K562 (cell line): Measurements from ENCODE around the gene RIMS3. TPM values are rescaled to one million over a fixed set of nuclear protein-coding genes. Genes with fewer than 3 reads are reported as not detected.

Source experiments
- ATAC-seq: fragments of 200-7000 bp; cut with Tn5 transposase; 3 replicates; pipeline ENCODE4 v1.9.1; 2020; ENCODE audit warnings: moderate library complexity
- BruUV-seq: library from RNA; stranded (reverse); fragments of 400-500 nt; replicated peaks from 2 replicates; lab custom pipeline; 2021; lab: Mats Ljungman, UMichigan
- CTCF ChIA-PET: fragments of 300-600 bp; formaldehyde crosslinking; extraction: SDS; loops from one replicate; lab custom pipeline; 2021; ENCODE audit warnings: low intra/inter-chr PET ratio; lab: Yijun Ruan, JAX
- POLR2A ChIA-PET: fragments of 300-600, 350-650 bp; sonication (Branson Sonifier 250); formaldehyde crosslinking; extraction: SDS; loops from one replicate; lab custom pipeline; 2021; ENCODE audit warnings: antibody characterized with exemption, inconsistent platforms; lab: Yijun Ruan, JAX
- DNase-seq, 4 experiments: peaks; one replicate each; pipeline versions ENCODE4 v3.0.0 to v3.0.0-alpha.2; 2011 to 2018; ENCODE audit warnings: low spot score in 3 of 4, mixed read lengths in 3 of 4; ENCODE audit errors: extremely low read depth in 1 of 4
- FAIRE-seq: peaks from 2 replicates; lab custom pipeline; 2011; peaks lifted over from hg19 to GRCh38; lab: Jason Lieb, UNC
- H2AFZ ChIP-seq: 2 replicates; pipeline ENCODE4 v1.6.0; 2011; ENCODE audit warnings: low read depth, low read length, control low read depth, inconsistent platforms
- H3K27ac ChIP-seq: fragments of 200-600 bp; 3 replicates; pipeline ENCODE4 v1.8.0; 2011; ENCODE audit warnings: low read depth, mild to moderate bottlenecking, control low read depth, inconsistent platforms, low read length, moderate library complexity, mixed read lengths; ENCODE audit errors: extremely low read depth
- H3K27me3 ChIP-seq, 2 experiments: fragments of 300-600 bp in 1 of 2; 2 replicates in 1 of 2; 3 replicates in 1 of 2; pipeline versions ENCODE4 v1.6.0 to v1.8.0; 2011; ENCODE audit warnings: inconsistent platforms in 2 of 2, low read length in 2 of 2, mild to moderate bottlenecking in 1 of 2, mixed read lengths in 1 of 2, moderate library complexity in 1 of 2; ENCODE audit not compliant: control insufficient read depth in 2 of 2, insufficient read depth in 2 of 2
- H3K36me3 ChIP-seq: fragments of 300-600 bp; 3 replicates; pipeline ENCODE4 v1.8.0; 2011; ENCODE audit warnings: mild to moderate bottlenecking, low read length, inconsistent platforms; ENCODE audit not compliant: control insufficient read depth, insufficient read depth
- H3K4me1 ChIP-seq, 2 experiments: fragments of 200-600 bp in 1 of 2; replicated peaks in 1 of 2; 2 replicates in 1 of 2; 3 replicates in 1 of 2; pipeline versions ENCODE4 v1.5.1 to v1.8.0; 2011; ENCODE audit warnings: inconsistent platforms in 2 of 2, low read length in 2 of 2, mild to moderate bottlenecking in 1 of 2, mixed read lengths in 1 of 2, moderate library complexity in 1 of 2; ENCODE audit not compliant: control insufficient read depth in 2 of 2, insufficient read depth in 2 of 2
- H3K4me2 ChIP-seq: 2 replicates; pipeline ENCODE4 v1.6.1; 2011; ENCODE audit warnings: low read length, control low read depth, inconsistent platforms, mixed read lengths; ENCODE audit not compliant: insufficient read depth
- H3K4me3 ChIP-seq: fragments of 200-600 bp; sonication (generic), shearing (Covaris generic); 2 replicates; pipeline ENCODE4 v1.5.1; 2016; ENCODE audit warnings: control low read depth, inconsistent platforms
- H3K79me2 ChIP-seq: fragments of 200-600 bp; 3 replicates; pipeline ENCODE4 v1.8.0; 2011; ENCODE audit warnings: low read length, inconsistent platforms; ENCODE audit not compliant: control insufficient read depth, insufficient read depth
- H3K9ac ChIP-seq, 2 experiments: 2 replicates each; pipeline versions ENCODE4 v1.6.0 to v1.6.1; 2011; ENCODE audit warnings: low read depth in 2 of 2, low read length in 2 of 2, control low read depth in 1 of 2, inconsistent platforms in 1 of 2, mild to moderate bottlenecking in 1 of 2, mixed read lengths in 1 of 2; ENCODE audit not compliant: insufficient read depth in 1 of 2
- H3K9me1 ChIP-seq: one replicate; pipeline ENCODE4 v1.6.0; 2011; ENCODE audit warnings: inconsistent platforms, mild to moderate bottlenecking, low read length, moderate library complexity; ENCODE audit not compliant: control insufficient read depth, insufficient read depth
- H3K9me3 ChIP-seq: replicated peaks from 2 replicates; pipeline ENCODE4 v1.5.1; 2011; ENCODE audit warnings: low read depth, low read length, inconsistent platforms; ENCODE audit not compliant: control insufficient read depth, insufficient read depth
- H4K20me1 ChIP-seq: replicated peaks from 2 replicates; pipeline ENCODE4 v1.6.1; 2011; ENCODE audit warnings: low read length, inconsistent platforms, mixed read lengths; ENCODE audit not compliant: control insufficient read depth, insufficient read depth
- CBFA2T3 ChIP-seq: fragments of 450-650 bp; IDR thresholded peaks from 2 replicates; pipeline ENCODE4 v1.6.1; 2017
- CC2D1A ChIP-seq: fragments of 450-650 bp; IDR thresholded peaks from 2 replicates; pipeline ENCODE4 v1.6.1; 2017; ENCODE audit warnings: mild to moderate bottlenecking
- CREM ChIP-seq: IDR thresholded peaks from 2 replicates; pipeline ENCODE4 v1.6.1; 2014; ENCODE audit warnings: antibody characterized with exemption, low read depth
- MBD2 ChIP-seq: sonication (generic); IDR thresholded peaks from 2 replicates; pipeline ENCODE4 v1.6.1; 2016; ENCODE audit warnings: low read depth, borderline replicate concordance
- POLR3G ChIP-seq: IDR thresholded peaks from 2 replicates; pipeline ENCODE4 v1.6.1; 2011; ENCODE audit not compliant: insufficient read length, insufficient replicate concordance; ENCODE audit errors: extremely low read depth
- SREBF1 ChIP-seq: fragments of 150-350 bp; IDR thresholded peaks from 2 replicates; pipeline ENCODE4 v1.6.1; 2014; ENCODE audit warnings: antibody characterized with exemption, low read depth, low read length, borderline replicate concordance
- THRA ChIP-seq: fragments of 450-650 bp; IDR thresholded peaks from 2 replicates; pipeline ENCODE4 v1.6.1; 2017; ENCODE audit warnings: mild to moderate bottlenecking, moderate library complexity
- ZFP36 ChIP-seq: fragments of 150-350 bp; IDR thresholded peaks from 2 replicates; pipeline ENCODE4 v1.6.1; 2018; ENCODE audit warnings: low read length, low read depth; ENCODE audit not compliant: partially characterized antibody
- ZNF174 ChIP-seq: fragments of 250-450 bp; sonication (Bioruptor Pico); IDR thresholded peaks from 2 replicates; pipeline ENCODE4 v1.4.0; 2020; ENCODE audit warnings: mild to moderate bottlenecking
- WGBS: fragments of 100-300 bp; shearing (Covaris generic); methylation state at CpG from one replicate; pipeline ENCODE4 v1.1.6; 2016; ENCODE audit warnings: low coverage, mixed read lengths; ENCODE audit not compliant: insufficient coverage; ENCODE audit errors: missing lambda C conversion rate; 5-methylcytosine and 5-hydroxymethylcytosine counted together
- in situ Hi-C: fragments of 300-500 bp; cut with MboI; formaldehyde crosslinking; loops from 4 replicates; pipeline ENCODE4 v1.15.0; 2018; ENCODE audit warnings: inconsistent platforms, mixed read lengths
- intact Hi-C: fragments of 100-400 bp; cut with micrococcal nuclease; formaldehyde crosslinking; loops from 2 replicates; pipeline ENCODE4 v1.14.2; 2022
- polyA plus RNA-seq, 8 experiments: library from polyadenylated mRNA; depleted of rRNA in 4 of 8; stranded (reverse) in 5 of 8; unstranded in 3 of 8; fragments of >200 nt; fragmentation: Nextera tagmentation in 2 of 8; fragmentation: Illumina TruSeq in 1 of 8; extraction: Ambion mirVana in 2 of 8; extraction: Trizol in 1 of 8; gene quantifications; 2 replicates each; pipeline versions ENCODE4 v1.2.1 to v1.2.3, GENCODE V29; 2011 to 2014; ENCODE audit warnings: inconsistent platforms in 1 of 8, missing spikeins in 1 of 8
- total RNA-seq, 7 experiments: library from RNA; depleted of rRNA in 6 of 7; stranded (reverse); fragments of >200 nt in 6 of 7; fragmentation: Illumina TruSeq in 2 of 7; extraction: Trizol in 2 of 7; gene quantifications; 2 replicates each; pipeline versions ENCODE4 v1.2.1 to v1.2.3, GENCODE V29; 2011 to 2021; ENCODE audit warnings: low replicate concordance in 1 of 7
- TF ChIP-seq, protein P1 (sequence below): fragments of 450-650 bp; formaldehyde crosslinking; conservative IDR thresholded peaks from 2 replicates; pipeline ENCODE4 v1.4.0; 2022; ENCODE audit warnings: mild to moderate bottlenecking, missing genetic modification characterization
- TF ChIP-seq, protein P2 (sequence below): sonication (generic); formaldehyde crosslinking; IDR thresholded peaks from 2 replicates; pipeline ENCODE4 v1.8.1; 2023; ENCODE audit warnings: mild to moderate bottlenecking, missing genetic modification reagents
- TF ChIP-seq, protein P3 (sequence below): fragments of 250-450 bp; sonication (Bioruptor Pico); IDR thresholded peaks from 2 replicates; pipeline ENCODE4 v1.6.1; 2021; ENCODE audit warnings: mild to moderate bottlenecking
- TF ChIP-seq, protein P4 (sequence below): sonication (generic); formaldehyde crosslinking; IDR thresholded peaks from 2 replicates; pipeline ENCODE4 v1.8.1; 2023; ENCODE audit warnings: mild to moderate bottlenecking, missing genetic modification reagents

RIMS3 gene
- total and polyA plus RNA-seq, 9 of the 15 experiments (the other 6 are each of a cell fraction or from before 2014, with no cell fraction given) = 0.06 to 1.2 (median 0.59) TPM

DNA sequence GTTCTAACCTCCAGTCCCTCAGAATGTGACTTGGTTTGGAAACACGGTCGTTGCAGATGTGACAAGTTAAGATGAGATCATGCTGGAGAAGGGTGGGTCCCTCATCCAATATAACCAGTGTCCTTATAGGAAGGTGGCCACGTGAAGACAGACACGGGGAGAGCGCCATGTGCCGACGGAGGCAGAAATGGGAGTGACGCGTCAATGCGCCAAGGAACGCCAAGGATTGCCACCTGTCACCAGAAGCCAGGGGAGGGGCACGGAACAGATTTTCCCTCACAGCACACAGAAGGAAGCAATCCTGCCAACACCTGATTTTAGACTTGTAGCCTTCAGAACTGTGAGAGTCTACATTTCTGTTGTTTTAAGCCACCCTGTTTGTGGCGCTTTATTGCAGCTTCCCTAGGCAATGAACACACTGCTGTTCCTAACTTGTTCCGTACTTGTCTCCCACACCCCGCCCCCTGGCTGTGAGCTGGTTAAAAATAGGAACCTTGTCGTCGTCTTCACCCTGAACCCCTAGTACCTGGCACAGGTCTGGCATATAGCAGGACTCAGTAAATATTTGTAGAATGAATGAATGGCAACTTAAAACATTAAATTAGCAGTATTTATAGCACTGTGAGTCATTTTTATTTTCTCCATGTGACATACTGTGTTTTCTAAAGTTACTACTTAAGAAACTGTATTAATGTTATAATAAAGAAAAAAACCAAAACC is 14.2 kb downstream of the RIMS3 start:
- no peaks in the 10 kb centered on the region for H3K9me3 ChIP-seq
- peaks cover 12 to 61% of the 10 kb centered on the region in 2 experiments; a peak in 4 of 5 replicates for H3K27me3 ChIP-seq
- peak; percentile 58 for ATAC-seq
- ChIA-PET CTCF (interaction anchor here (0.5 to 0.6 kb wide), 3 partner anchors 18 to 198 kb away, joined by 3 to 5 read pairs (median 3); no protein-coding TSS in a partner anchor), POLR2A (interaction anchor here (1.0 kb wide), 2 partner anchors 10 kb away, joined by 3 to 5 read pairs; no protein-coding TSS in a partner anchor)
- H3K36me3 ChIP-seq = no peaks in the 10 kb centered on the region
- peak overlapping the region; percentile 62 for H3K4me2 ChIP-seq
- no TSS peak for BruUV-seq
- in situ Hi-C loops (no loop called here), intact Hi-C loops (no loop called here)
- WGBS = 7% methylated on average over 17 of the region's 17 CpGs
- H2AFZ ChIP-seq = peak overlapping the region; percentile 37
- no peak overlapping the region for H3K4me3 ChIP-seq
- DNase-seq = peak in 3 of 4 experiments; percentile 49 to 72 (median 67)
- H3K9me1 ChIP-seq = peaks cover 4% of the 10 kb centered on the region
- peaks cover 5 to 16% of the 10 kb centered on the region in 2 experiments; a peak in 4 of 5 replicates for H3K4me1 ChIP-seq
- no peaks in the 10 kb centered on the region for H3K79me2 ChIP-seq
- peaks cover 22% of the 10 kb centered on the region for H4K20me1 ChIP-seq
- peak; percentile 79 for FAIRE-seq
- no peak overlapping the region for H3K9ac ChIP-seq
- no peak overlapping the region for H3K27ac ChIP-seq
- TF ChIP-seq, protein P1, sequence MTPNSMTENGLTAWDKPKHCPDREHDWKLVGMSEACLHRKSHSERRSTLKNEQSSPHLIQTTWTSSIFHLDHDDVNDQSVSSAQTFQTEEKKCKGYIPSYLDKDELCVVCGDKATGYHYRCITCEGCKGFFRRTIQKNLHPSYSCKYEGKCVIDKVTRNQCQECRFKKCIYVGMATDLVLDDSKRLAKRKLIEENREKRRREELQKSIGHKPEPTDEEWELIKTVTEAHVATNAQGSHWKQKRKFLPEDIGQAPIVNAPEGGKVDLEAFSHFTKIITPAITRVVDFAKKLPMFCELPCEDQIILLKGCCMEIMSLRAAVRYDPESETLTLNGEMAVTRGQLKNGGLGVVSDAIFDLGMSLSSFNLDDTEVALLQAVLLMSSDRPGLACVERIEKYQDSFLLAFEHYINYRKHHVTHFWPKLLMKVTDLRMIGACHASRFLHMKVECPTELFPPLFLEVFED (CRISPR knock-in tag) = no peak
- TF ChIP-seq ZFP36 (no peak), CC2D1A (no peak), ZNF174 (no peak), POLR3G (no peak), MBD2 (no peak), THRA (no peak), SREBF1 (no peak), CREM (peak; percentile 39; the same call in 1 of the 2 replicates), CBFA2T3 (no peak)
- TF ChIP-seq, protein P2, sequence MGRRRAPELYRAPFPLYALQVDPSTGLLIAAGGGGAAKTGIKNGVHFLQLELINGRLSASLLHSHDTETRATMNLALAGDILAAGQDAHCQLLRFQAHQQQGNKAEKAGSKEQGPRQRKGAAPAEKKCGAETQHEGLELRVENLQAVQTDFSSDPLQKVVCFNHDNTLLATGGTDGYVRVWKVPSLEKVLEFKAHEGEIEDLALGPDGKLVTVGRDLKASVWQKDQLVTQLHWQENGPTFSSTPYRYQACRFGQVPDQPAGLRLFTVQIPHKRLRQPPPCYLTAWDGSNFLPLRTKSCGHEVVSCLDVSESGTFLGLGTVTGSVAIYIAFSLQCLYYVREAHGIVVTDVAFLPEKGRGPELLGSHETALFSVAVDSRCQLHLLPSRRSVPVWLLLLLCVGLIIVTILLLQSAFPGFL (CRISPR knock-in tag) = no peak
- TF ChIP-seq, protein P3, sequence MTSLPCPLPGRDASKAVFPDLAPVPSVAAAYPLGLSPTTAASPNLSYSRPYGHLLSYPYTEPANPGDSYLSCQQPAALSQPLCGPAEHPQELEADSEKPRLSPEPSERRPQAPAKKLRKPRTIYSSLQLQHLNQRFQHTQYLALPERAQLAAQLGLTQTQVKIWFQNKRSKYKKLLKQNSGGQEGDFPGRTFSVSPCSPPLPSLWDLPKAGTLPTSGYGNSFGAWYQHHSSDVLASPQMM = no peak
- TF ChIP-seq, protein P4, sequence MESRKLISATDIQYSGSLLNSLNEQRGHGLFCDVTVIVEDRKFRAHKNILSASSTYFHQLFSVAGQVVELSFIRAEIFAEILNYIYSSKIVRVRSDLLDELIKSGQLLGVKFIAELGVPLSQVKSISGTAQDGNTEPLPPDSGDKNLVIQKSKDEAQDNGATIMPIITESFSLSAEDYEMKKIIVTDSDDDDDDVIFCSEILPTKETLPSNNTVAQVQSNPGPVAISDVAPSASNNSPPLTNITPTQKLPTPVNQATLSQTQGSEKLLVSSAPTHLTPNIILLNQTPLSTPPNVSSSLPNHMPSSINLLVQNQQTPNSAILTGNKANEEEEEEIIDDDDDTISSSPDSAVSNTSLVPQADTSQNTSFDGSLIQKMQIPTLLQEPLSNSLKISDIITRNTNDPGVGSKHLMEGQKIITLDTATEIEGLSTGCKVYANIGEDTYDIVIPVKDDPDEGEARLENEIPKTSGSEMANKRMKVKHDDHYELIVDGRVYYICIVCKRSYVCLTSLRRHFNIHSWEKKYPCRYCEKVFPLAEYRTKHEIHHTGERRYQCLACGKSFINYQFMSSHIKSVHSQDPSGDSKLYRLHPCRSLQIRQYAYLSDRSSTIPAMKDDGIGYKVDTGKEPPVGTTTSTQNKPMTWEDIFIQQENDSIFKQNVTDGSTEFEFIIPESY (CRISPR knock-in tag) = peak; percentile 95
